IMR-90 (cell line): Measurements from ENCODE around the gene FLT3LG. TPM values are rescaled to one million over a fixed set of nuclear protein-coding genes. Genes with fewer than 3 reads are reported as not detected.
A peak's percentile ranks its signal among the peaks of the same experiment; 100 is the strongest.

ENCODE experiments used
- ATAC-seq: fragments of 200-7000 bp; cut with Tn5 transposase; 2 replicates; pipeline ENCODE4 v1.9.1; 2020; ENCODE audit warnings: low read depth, mild to moderate bottlenecking, moderate library complexity
- BruUV-seq: library from RNA; stranded (reverse); fragments of 400-500 nt; replicated peaks from 2 replicates; lab custom pipeline; 2021; lab: Mats Ljungman, UMichigan
- CTCF ChIA-PET: fragments of 300-600 bp; formaldehyde crosslinking; extraction: SDS; loops from one replicate; lab custom pipeline; 2021; ENCODE audit warnings: antibody characterized with exemption; lab: Yijun Ruan, JAX
- POLR2A ChIA-PET: fragments of 300-600 bp; sonication (Branson Sonifier 250); formaldehyde crosslinking; loops from one replicate; lab custom pipeline; 2022; ENCODE audit warnings: antibody characterized with exemption; ENCODE audit not compliant: unreplicated experiment; lab: Charles Lee
- DNase-seq: peaks from one replicate; pipeline ENCODE4 v3.0.0; 2013
- H2AFZ ChIP-seq: replicated peaks from 2 replicates; pipeline ENCODE3; 2013; ENCODE audit warnings: low read length, mild to moderate bottlenecking; ENCODE audit not compliant: poor library complexity
- H2AK5ac ChIP-seq: 2 replicates; pipeline ENCODE4 v1.6.1; 2013; ENCODE audit warnings: low read depth, low read length, inconsistent platforms
- H2AK9ac ChIP-seq: replicated peaks from 2 replicates; pipeline ENCODE3; 2013; ENCODE audit warnings: mild to moderate bottlenecking, low read depth, low read length, moderate library complexity; ENCODE audit not compliant: poor library complexity
- H2BK120ac ChIP-seq: 2 replicates; pipeline ENCODE4 v1.6.1; 2013; ENCODE audit warnings: low read depth, low read length, inconsistent platforms
- H2BK15ac ChIP-seq: 3 replicates; pipeline ENCODE4 v1.6.1; 2013; ENCODE audit warnings: low read depth, low read length, inconsistent platforms
- H2BK20ac ChIP-seq: 2 replicates; pipeline ENCODE4 v1.6.1; 2013; ENCODE audit warnings: low read depth, mild to moderate bottlenecking, inconsistent platforms, low read length, moderate library complexity
- H2BK5ac ChIP-seq: 2 replicates; pipeline ENCODE4 v1.6.1; 2013; ENCODE audit warnings: mild to moderate bottlenecking, low read depth, low read length, inconsistent platforms; ENCODE audit not compliant: poor library complexity, severe bottlenecking
- H3K14ac ChIP-seq: replicated peaks from 2 replicates; pipeline ENCODE4 v1.6.1; 2013; ENCODE audit warnings: low read depth, low read length, inconsistent platforms
- H3K18ac ChIP-seq: 2 replicates; pipeline ENCODE4 v1.6.1; 2013; ENCODE audit warnings: low read depth, low read length, control low read depth
- H3K23ac ChIP-seq: 2 replicates; pipeline ENCODE4 v1.6.1; 2013; ENCODE audit warnings: low read depth, low read length, inconsistent platforms
- H3K27ac ChIP-seq: 2 replicates; pipeline ENCODE4 v1.5.1; 2013; ENCODE audit warnings: mild to moderate bottlenecking, control low read depth, low read length; ENCODE audit not compliant: insufficient read depth
- H3K27me3 ChIP-seq: 2 replicates; pipeline ENCODE4 v1.6.1; 2013; ENCODE audit warnings: low read length; ENCODE audit not compliant: control insufficient read depth, insufficient read depth
- H3K36me3 ChIP-seq: 2 replicates; pipeline ENCODE4 v1.6.1; 2013; ENCODE audit warnings: low read length, mixed read lengths; ENCODE audit not compliant: control insufficient read depth, insufficient read depth
- H3K4ac ChIP-seq: 2 replicates; pipeline ENCODE4 v1.6.1; 2013; ENCODE audit warnings: low read depth, low read length, inconsistent platforms
- H3K4me1 ChIP-seq: 2 replicates; pipeline ENCODE4 v1.6.1; 2013; ENCODE audit warnings: low read length, mixed read lengths; ENCODE audit not compliant: control insufficient read depth, insufficient read depth
- H3K4me2 ChIP-seq: 2 replicates; pipeline ENCODE4 v1.6.1; 2013; ENCODE audit warnings: low read depth, mild to moderate bottlenecking, control low read depth, low read length, moderate library complexity
- H3K4me3 ChIP-seq: 2 replicates; pipeline ENCODE4 v1.5.1; 2013; ENCODE audit warnings: low read depth, mild to moderate bottlenecking, control low read depth, low read length, moderate library complexity; ENCODE audit not compliant: insufficient read depth
- H3K56ac ChIP-seq: 2 replicates; pipeline ENCODE4 v1.6.1; 2013; ENCODE audit warnings: low read length, inconsistent platforms; ENCODE audit not compliant: insufficient read depth; ENCODE audit errors: extremely low read depth
- H3K79me1 ChIP-seq, 2 experiments: 2 replicates each; pipeline ENCODE4 v1.6.1; 2013; ENCODE audit warnings: low read length in 2 of 2, inconsistent platforms in 1 of 2, low read depth in 1 of 2
- H3K9ac ChIP-seq: 2 replicates; pipeline ENCODE4 v1.6.1; 2013; ENCODE audit warnings: low read depth, low read length, control low read depth
- H3K9me1 ChIP-seq: 2 replicates; pipeline ENCODE4 v1.6.1; 2013; ENCODE audit warnings: low read length, inconsistent platforms; ENCODE audit not compliant: insufficient read depth
- H3K9me3 ChIP-seq: 2 replicates; pipeline ENCODE4 v1.6.1; 2013; ENCODE audit warnings: low read length; ENCODE audit not compliant: control insufficient read depth, insufficient read depth
- H4K20me1 ChIP-seq: 2 replicates; pipeline ENCODE4 v1.6.1; 2013; ENCODE audit warnings: low read length, inconsistent platforms; ENCODE audit not compliant: insufficient read depth
- H4K5ac ChIP-seq: 2 replicates; pipeline ENCODE4 v1.6.1; 2013; ENCODE audit warnings: mild to moderate bottlenecking, low read depth, low read length, control low read depth
- H4K8ac ChIP-seq, 2 experiments: 2 replicates each; pipeline ENCODE4 v1.6.1; 2013; ENCODE audit warnings: low read depth in 2 of 2, low read length in 2 of 2, control low read depth in 1 of 2, inconsistent platforms in 1 of 2
- H4K91ac ChIP-seq: 2 replicates; pipeline ENCODE4 v1.6.1; 2013; ENCODE audit warnings: low read depth, low read length, inconsistent platforms; ENCODE audit not compliant: insufficient read depth
- BHLHE40 ChIP-seq: fragments of 150-350 bp; IDR thresholded peaks from 2 replicates; pipeline ENCODE4 v1.6.1; 2016; ENCODE audit warnings: mild to moderate bottlenecking, low read depth, low read length
- CEBPB ChIP-seq: IDR thresholded peaks from 2 replicates; pipeline ENCODE4 v1.6.1; 2012; ENCODE audit warnings: low read depth, low read length, improper control_type of control experiment
- RCOR1 ChIP-seq: IDR thresholded peaks from 2 replicates; pipeline ENCODE4 v1.6.1; 2012; ENCODE audit warnings: mild to moderate bottlenecking, low read length, improper control_type of control experiment; ENCODE audit not compliant: insufficient replicate concordance
- SMC3 ChIP-seq: fragments of 150-350 bp; IDR thresholded peaks from 2 replicates; pipeline ENCODE4 v1.6.1; 2016; ENCODE audit warnings: low read depth, mild to moderate bottlenecking, antibody characterized with exemption, low read length, moderate library complexity
- WGBS, 2 experiments: methylation state at CpG; one replicate each; pipeline versions ENCODE4 v1.1.5 to v1.1.7; 2013; ENCODE audit warnings: missing lambda C conversion rate in 2 of 2; ENCODE audit not compliant: insufficient read length in 1 of 2; ENCODE audit errors: extremely low coverage in 2 of 2; 5-methylcytosine and 5-hydroxymethylcytosine counted together
- dilution Hi-C: fragments of 300-500 bp; cut with HindIII; formaldehyde crosslinking; loops from one replicate; pipeline ENCODE4 v1.14.3; 2018; ENCODE audit warnings: low sequenced_read_pairs; ENCODE audit not compliant: unreplicated experiment
- in situ Hi-C: fragments of 300-500 bp; cut with MboI; formaldehyde crosslinking; loops from 3 replicates; pipeline ENCODE4 v1.14.3; 2019; ENCODE audit warnings: low sequenced_read_pairs, inconsistent platforms, mixed read lengths
- intact Hi-C: fragments of 100-400 bp; cut with micrococcal nuclease; formaldehyde crosslinking; loops from 2 replicates; pipeline ENCODE4 v1.10.0; 2022
- polyA plus RNA-seq, 3 experiments: library from polyadenylated mRNA; depleted of rRNA; stranded (reverse); fragments of >200 nt; gene quantifications; 2 replicates each; pipeline ENCODE4 v1.2.3, GENCODE V29; 2012; ENCODE audit warnings: low replicate concordance in 1 of 3
- total RNA-seq: library from RNA; depleted of rRNA; stranded (reverse); fragments of >200 nt; gene quantifications from 2 replicates; pipeline ENCODE4 v1.2.3, GENCODE V29; 2012

The FLT3LG gene
- total and polyA plus RNA-seq, 2 of the 4 experiments (the other 2 are of a cell fraction), result 0.90 to 8.3 TPM

DNA sequence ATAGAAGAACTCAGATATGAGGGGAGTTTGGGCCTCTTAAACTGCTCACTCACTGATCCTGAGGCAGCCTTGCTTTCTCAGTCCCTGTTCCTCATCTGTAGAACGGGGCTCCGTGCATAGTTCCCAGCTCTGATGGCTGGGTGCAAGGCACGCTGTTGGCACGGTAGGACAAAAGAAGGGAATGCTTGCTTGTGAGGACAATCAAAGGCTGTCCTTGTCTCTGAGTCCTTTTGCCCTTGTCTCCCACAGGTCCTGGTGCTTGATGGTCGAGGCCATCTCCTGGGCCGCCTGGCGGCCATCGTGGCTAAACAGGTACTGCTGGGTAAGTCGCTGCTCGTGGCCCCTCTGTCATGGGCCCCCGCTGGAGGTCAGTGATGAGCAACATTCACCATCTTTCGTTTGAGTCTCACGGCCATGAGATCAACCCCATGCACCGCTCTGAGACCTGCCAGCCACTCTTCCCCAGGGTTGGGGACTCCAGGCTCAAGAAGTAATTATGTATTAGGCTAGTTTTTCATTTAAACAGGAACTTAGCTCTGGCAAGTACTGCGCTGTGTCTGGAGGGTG lies 15.7 kb downstream of the FLT3LG start:
- POLR2A ChIA-PET, result interaction anchor here (0.6 kb wide), 1 partner anchor 106 kb away, joined by 4 read pairs; no protein-coding TSS in a partner anchor
- Histone ChIP-seq H4K5ac (no peak overlapping the region), H2BK15ac (no peak overlapping the region), H2BK5ac (peak overlapping the region; percentile 14), H3K4me2 (peak overlapping the region; percentile 91), H3K27ac (peak overlapping the region; percentile 63), H4K8ac (peak overlapping the region; percentile 33 to 44; a peak in 3 of 4 replicates), H2BK20ac (no peak overlapping the region), H3K36me3 (peaks cover 47% of the 10 kb centered on the region), H3K14ac (peak overlapping the region; percentile 53; the same call in 1 of the 2 replicates), H2BK120ac (no peak overlapping the region), H2AK9ac (peak overlapping the region; percentile 39), H3K4me3 (peak overlapping the region; percentile 70; the same call in 1 of the 2 replicates), H3K9ac (peak overlapping the region; percentile 99), H3K4ac (no peak overlapping the region), H3K4me1 (peaks cover 7% of the 10 kb centered on the region), H3K9me1 (peaks cover 5% of the 10 kb centered on the region), H3K56ac (peak overlapping the region; percentile 99; the same call in 1 of the 2 replicates), H4K20me1 (peaks cover 56% of the 10 kb centered on the region), H3K27me3 (no peaks in the 10 kb centered on the region), H2AFZ (no peak overlapping the region), H3K18ac (no peak overlapping the region), H2AK5ac (peak overlapping the region; percentile 46; the same call in 1 of the 2 replicates), H4K91ac (no peak overlapping the region), H3K79me1 (peaks cover 11 to 39% of the 10 kb centered on the region in 2 experiments), H3K23ac (peak overlapping the region; percentile 86), H3K9me3 (no peaks in the 10 kb centered on the region)
- ATAC-seq (no peak), DNase-seq (no peak)
- CTCF ChIA-PET, result no interaction called here
- dilution Hi-C loops (no loop called here), intact Hi-C loops (no loop called here), in situ Hi-C loops (loop anchor here (10.0 kb wide), 1 partner anchor 175 kb away; the partner anchor contains the start of genes BCL2L12 and IRF3)
- WGBS, 2 experiments, result 84% methylated on average over 6 of the region's 15 CpGs; no CpG with 5 or more reads in 1 of the 2 experiments
- TF ChIP-seq CEBPB (no peak), RCOR1 (no peak), BHLHE40 (no peak), SMC3 (no peak)
- no TSS peak for BruUV-seq
